ENCODE results near the gene TMEM164. TPM values are rescaled to one million over a fixed set of nuclear protein-coding genes. Genes with fewer than 3 reads are reported as not detected.
A peak's percentile ranks its signal among the peaks of the same experiment; 100 is the strongest.

The TMEM164 gene
- total and polyA plus RNA-seq, 2 experiments from 2014 or later = 3.4 to 17.2 TPM

GRCh38 chrX:110004731-110005369 is 1.9 kb downstream of the TMEM164 start:
- Mint-ChIP-seq H3K27ac (no peak overlapping the region), H3K9me3 (no peaks in the 10 kb centered on the region), H3K4me1 (peaks cover 32% of the 10 kb centered on the region), H3K4me3 (peak overlapping the region; percentile 84; the same call in 2 of the 3 replicates), H3K36me3 (ENCODE audit: low read depth) (no peaks in the 10 kb centered on the region; the same call in 2 of the 3 replicates), H3K27me3 (ENCODE audit: insufficient read depth, low read depth, poor library complexity) (peaks cover 3% of the 10 kb centered on the region)
- no peak for TF ChIP-seq ZNF331 (CRISPR knock-in tag; IDR thresholded peaks at IDR 0.05; ENCODE audit: low read depth)
- TF ChIP-seq JUNB (IDR thresholded peaks at IDR 0.05; ENCODE audit: unreplicated experiment) = no peak
- no peak for TF ChIP-seq NANOG (IDR thresholded peaks at IDR 0.05; ENCODE audit: borderline replicate concordance)
- no peak for TF ChIP-seq CREB1 (CRISPR knock-in tag; IDR thresholded peaks at IDR 0.05; ENCODE audit: low read depth)
- no peak for TF ChIP-seq ZNF462 (CRISPR knock-in tag; IDR thresholded peaks at IDR 0.05)
- no peak for TF ChIP-seq EZH2 (IDR thresholded peaks at IDR 0.05; ENCODE audit: low read depth, unreplicated experiment)
- TF ChIP-seq CTCF (conservative IDR thresholded peaks at IDR 0.05; ENCODE audit: low read depth in 2 of 2) = no peak
- no peak for TF ChIP-seq STAT1 (IDR thresholded peaks at IDR 0.05; ENCODE audit: unreplicated experiment)
- TF ChIP-seq POLR2AphosphoS5 (IDR thresholded peaks at IDR 0.05; ENCODE audit: low read depth) = no peak
- TF ChIP-seq EZH2phosphoT487 (IDR thresholded peaks at IDR 0.05; ENCODE audit: unreplicated experiment) = no peak
- no peak for TF ChIP-seq ZNF114 (CRISPR knock-in tag; IDR thresholded peaks at IDR 0.05)
- no peak for TF ChIP-seq REST (IDR thresholded peaks at IDR 0.05; ENCODE audit: unreplicated experiment)
- TF ChIP-seq ETS1 (IDR thresholded peaks at IDR 0.05) = no peak
- Histone ChIP-seq H3K9me2 (ENCODE audit: insufficient read depth) (no peaks in the 10 kb centered on the region), H3K4me3 (no peak overlapping the region), H3K4me1 (ENCODE audit: insufficient read depth) (peaks cover under 1% of the 10 kb centered on the region; the same call in 1 of the 2 replicates), H3K79me2 (replicated peaks; ENCODE audit: insufficient read depth) (no peaks in the 10 kb centered on the region; the same call in 1 of the 2 replicates), H3K4me2 (no peak overlapping the region; the same call in 1 of the 2 replicates), H3F3A (replicated peaks; ENCODE audit: low read depth) (no peaks in the 10 kb centered on the region), H3K27ac (ENCODE audit: low read depth) (no peak overlapping the region), H3K27me3 (ENCODE audit: insufficient read depth) (no peaks in the 10 kb centered on the region), H4K20me1 (replicated peaks; ENCODE audit: insufficient read depth) (no peaks in the 10 kb centered on the region; the same call in 1 of the 2 replicates), H3K36me3 (ENCODE audit: insufficient read depth) (no peaks in the 10 kb centered on the region), H2AFZ (no peak overlapping the region)
- DNase-seq (ENCODE audit: low spot score) (no peak), ATAC-seq (no peak)
